CD4-positive, CD25-positive, alpha-beta regulatory T cell (primary cell): ENCODE measurements around the gene PPIE. TPM values are rescaled to one million over a fixed set of nuclear protein-coding genes. Genes with fewer than 3 reads are reported as not detected.
"Not testable (repeated sequence)": the region's sequence is repeated elsewhere in the genome, so short reads cannot be mapped to it uniquely, and the experiment has no call there.

ENCODE experiments used
- ATAC-seq, 2 donors: fragments of 150-1000 bp; cut with Tn5 transposase; one replicate each; pipeline ENCODE4 v1.10.0; 2021; ENCODE audit warnings: low read depth in 2 of 2, moderate number of reproducible peaks in 2 of 2, moderate library complexity in 1 of 2
- DNase-seq, 3 donors: peaks; one replicate each; pipeline versions ENCODE4 v3.0.0 to v3.0.0-alpha.2; 2012 to 2022; ENCODE audit warnings: mixed read lengths in 1 of 3
- H3K27ac ChIP-seq: one replicate; pipeline ENCODE4 v1.7.0; 2013; ENCODE audit warnings: mild to moderate bottlenecking, low read length; ENCODE audit not compliant: insufficient read depth, poor library complexity, severe bottlenecking
- H3K27me3 ChIP-seq: one replicate; pipeline ENCODE4 v1.7.0; 2013; ENCODE audit warnings: low read length; ENCODE audit not compliant: control insufficient read depth, insufficient read depth
- H3K36me3 ChIP-seq: one replicate; pipeline ENCODE4 v1.7.0; 2013; ENCODE audit warnings: mild to moderate bottlenecking, low read length, moderate library complexity; ENCODE audit not compliant: control insufficient read depth, insufficient read depth
- H3K4me1 ChIP-seq: 2 replicates; pipeline ENCODE4 v1.7.0; 2013; ENCODE audit warnings: mild to moderate bottlenecking, low read length; ENCODE audit not compliant: insufficient read depth, control insufficient read depth, poor library complexity, severe bottlenecking
- H3K4me3 ChIP-seq: one replicate; pipeline ENCODE4 v1.7.0; 2013; ENCODE audit warnings: low read depth, mild to moderate bottlenecking, low read length, moderate library complexity
- H3K9me3 ChIP-seq, 2 experiments: 1 replicate in 1 of 2; 2 replicates in 1 of 2; pipeline ENCODE4 v1.7.0; 2013; ENCODE audit warnings: low read length in 2 of 2, mild to moderate bottlenecking in 1 of 2, moderate library complexity in 1 of 2; ENCODE audit not compliant: control insufficient read depth in 2 of 2
- H3K27ac Mint-ChIP-seq, 3 donors: one replicate each; pipeline ENCODE4 v1.8.0; 2020 to 2022; ENCODE audit warnings: mild to moderate bottlenecking in 3 of 3, mixed read lengths in 3 of 3, moderate library complexity in 2 of 3
- H3K27me3 Mint-ChIP-seq: one replicate; pipeline ENCODE4 v1.8.0; 2022; ENCODE audit warnings: mild to moderate bottlenecking, mixed read lengths
- H3K36me3 Mint-ChIP-seq: one replicate; pipeline ENCODE4 v1.8.0; 2020; ENCODE audit warnings: mixed read lengths
- H3K4me1 Mint-ChIP-seq, 4 donors: one replicate each; pipeline ENCODE4 v1.8.0; 2020 to 2022; ENCODE audit warnings: mixed read lengths in 4 of 4, mild to moderate bottlenecking in 1 of 4
- H3K4me3 Mint-ChIP-seq, 4 donors: one replicate each; pipeline ENCODE4 v1.8.0; 2020 to 2022; ENCODE audit warnings: mild to moderate bottlenecking in 4 of 4, mixed read lengths in 4 of 4, moderate library complexity in 3 of 4
- H3K9me3 Mint-ChIP-seq, 7 donors: one replicate each; pipeline ENCODE4 v1.8.0; 2020 to 2022; ENCODE audit warnings: mixed read lengths in 7 of 7, mild to moderate bottlenecking in 3 of 7, moderate library complexity in 2 of 7
- polyA plus RNA-seq, 4 donors: library from polyadenylated mRNA; unstranded; fragments of 300-500 nt; fragmentation: Illumina TruSeq; gene quantifications; one replicate each; pipeline ENCODE4 v1.2.3, GENCODE V29; 2021
- total RNA-seq: library from RNA; stranded (reverse); gene quantifications from one replicate; pipeline ENCODE4 v1.2.3, GENCODE V29; 2022

Gene PPIE
- total and polyA plus RNA-seq, 5 donors from 2014 or later: 36.8 to 118 (median 91.6) TPM

DNA sequence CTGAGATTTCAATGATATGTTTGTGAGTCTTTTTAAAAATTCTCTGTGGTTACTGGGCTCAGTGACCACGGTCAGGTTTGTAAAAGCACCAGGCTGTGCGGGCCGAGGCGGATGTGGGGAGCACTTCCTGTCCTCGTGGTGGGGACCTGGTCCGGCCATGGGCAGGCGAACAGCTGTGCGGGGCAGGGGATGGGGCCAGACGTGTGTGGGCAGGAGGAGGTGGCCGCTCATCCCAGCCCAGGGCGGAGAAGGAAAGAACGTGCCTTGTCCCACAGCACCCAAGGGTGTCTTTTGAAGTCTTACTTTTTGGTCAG, 37.7 kb downstream of the PPIE start:
- Histone ChIP-seq H3K9me3 (no peaks in the 10 kb centered on the region), H3K4me1 (no peaks in the 10 kb centered on the region), H3K27me3 (no peaks in the 10 kb centered on the region), H3K36me3 (no peaks in the 10 kb centered on the region), H3K27ac (no peak overlapping the region), H3K4me3 (no peak overlapping the region)
- DNase-seq (no peak), ATAC-seq (no peak)
- H3K4me3 Mint-ChIP-seq: no peak overlapping the region
- H3K9me3 Mint-ChIP-seq: no peaks in the 10 kb centered on the region
- H3K27me3 Mint-ChIP-seq: peaks cover 13% of the 10 kb centered on the region
- no peaks in the 10 kb centered on the region for H3K4me1 Mint-ChIP-seq
- H3K36me3 Mint-ChIP-seq: no peaks in the 10 kb centered on the region
- no peak overlapping the region for H3K27ac Mint-ChIP-seq

DNA sequence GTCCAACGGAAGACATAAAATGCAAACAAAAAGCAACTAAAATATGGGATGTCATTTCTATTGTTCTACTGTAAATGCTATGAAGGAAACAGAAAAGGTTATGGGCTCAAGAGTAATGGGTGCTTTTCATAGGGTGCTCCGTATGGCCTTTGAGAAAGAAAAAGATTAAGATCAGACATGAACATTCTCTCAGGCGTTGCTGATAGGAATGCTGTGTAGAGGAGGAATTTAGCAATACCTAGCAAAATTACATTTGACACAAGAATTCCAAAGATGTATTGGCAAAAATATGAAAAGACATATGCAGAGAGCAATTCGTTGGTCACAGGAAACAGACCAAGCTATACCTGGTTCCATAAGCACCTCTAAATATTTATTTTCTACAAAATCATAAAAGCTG, 38.2 kb downstream of the PPIE start:
- Histone ChIP-seq H3K4me1 (no peaks in the 10 kb centered on the region), H3K27ac (no peak overlapping the region), H3K36me3 (no peaks in the 10 kb centered on the region), H3K4me3 (no peak overlapping the region), H3K27me3 (no peaks in the 10 kb centered on the region), H3K9me3 (no peaks in the 10 kb centered on the region)
- Mint-ChIP-seq H3K4me3 (no peak overlapping the region), H3K27ac (no peak overlapping the region), H3K9me3 (no peaks in the 10 kb centered on the region), H3K4me1 (no peaks in the 10 kb centered on the region), H3K36me3 (no peaks in the 10 kb centered on the region), H3K27me3 (peaks cover 13% of the 10 kb centered on the region)
- ATAC-seq (no peak), DNase-seq (no peak)

DNA sequence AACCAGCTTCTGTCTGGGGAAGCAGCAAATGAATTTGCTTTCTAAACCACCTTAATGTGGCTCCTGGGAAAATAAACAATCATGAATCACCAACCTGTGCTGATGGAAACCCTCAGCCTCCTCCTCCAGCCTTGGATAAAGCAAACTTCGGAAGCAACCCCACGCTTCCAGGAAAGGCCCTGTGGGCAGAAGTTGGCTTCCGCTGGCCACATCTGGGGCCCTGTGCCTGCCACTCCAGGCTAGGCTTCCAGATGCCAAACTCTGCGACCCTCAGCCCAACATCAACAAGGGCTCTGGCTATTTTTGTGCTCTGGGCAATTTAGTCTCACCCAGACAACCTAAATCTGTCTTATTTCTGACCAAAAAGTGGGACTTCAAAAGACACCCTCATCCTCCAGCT, 38.6 kb downstream of the PPIE start:
- Histone ChIP-seq H3K27me3 (no peaks in the 10 kb centered on the region), H3K4me3 (no peak overlapping the region), H3K9me3 (no peaks in the 10 kb centered on the region), H3K36me3 (no peaks in the 10 kb centered on the region), H3K27ac (no peak overlapping the region), H3K4me1 (no peaks in the 10 kb centered on the region)
- H3K27ac Mint-ChIP-seq: no peak overlapping the region
- no peaks in the 10 kb centered on the region for H3K9me3 Mint-ChIP-seq
- DNase-seq (no peak), ATAC-seq (no peak)
- no peaks in the 10 kb centered on the region for H3K36me3 Mint-ChIP-seq
- H3K27me3 Mint-ChIP-seq: peaks cover 13% of the 10 kb centered on the region
- H3K4me1 Mint-ChIP-seq: no peaks in the 10 kb centered on the region
- H3K4me3 Mint-ChIP-seq: no peak overlapping the region

DNA sequence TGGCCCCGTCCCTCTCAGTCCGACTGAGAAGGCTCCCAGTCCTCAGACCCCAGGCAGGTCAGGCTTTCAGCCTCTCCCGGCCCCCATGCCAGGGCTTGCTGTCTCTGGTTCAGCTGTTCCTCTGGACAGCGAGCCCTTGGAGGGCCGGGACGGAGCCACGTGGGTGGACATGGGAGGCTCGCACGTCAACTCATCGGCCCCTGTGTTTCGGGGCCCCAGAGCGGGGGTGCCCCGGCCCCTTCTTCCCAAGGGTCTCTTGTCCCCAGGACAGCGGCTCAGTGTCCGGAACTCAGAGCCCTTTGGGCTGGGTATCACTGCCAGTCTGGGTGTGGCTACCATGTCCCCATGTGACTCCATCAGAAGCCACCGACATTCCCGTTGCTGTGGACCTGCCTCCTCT, 39.2 kb downstream of the PPIE start:
- not testable (repeated sequence) for H3K4me3 ChIP-seq, H3K27ac Mint-ChIP-seq, H3K9me3 ChIP-seq, H3K36me3 Mint-ChIP-seq, DNase-seq, H3K27ac ChIP-seq, H3K36me3 ChIP-seq, ATAC-seq, H3K4me1 ChIP-seq, H3K27me3 ChIP-seq, H3K9me3 Mint-ChIP-seq, H3K4me3 Mint-ChIP-seq, H3K4me1 Mint-ChIP-seq
- peaks cover 16% of the 10 kb centered on the region for H3K27me3 Mint-ChIP-seq

DNA sequence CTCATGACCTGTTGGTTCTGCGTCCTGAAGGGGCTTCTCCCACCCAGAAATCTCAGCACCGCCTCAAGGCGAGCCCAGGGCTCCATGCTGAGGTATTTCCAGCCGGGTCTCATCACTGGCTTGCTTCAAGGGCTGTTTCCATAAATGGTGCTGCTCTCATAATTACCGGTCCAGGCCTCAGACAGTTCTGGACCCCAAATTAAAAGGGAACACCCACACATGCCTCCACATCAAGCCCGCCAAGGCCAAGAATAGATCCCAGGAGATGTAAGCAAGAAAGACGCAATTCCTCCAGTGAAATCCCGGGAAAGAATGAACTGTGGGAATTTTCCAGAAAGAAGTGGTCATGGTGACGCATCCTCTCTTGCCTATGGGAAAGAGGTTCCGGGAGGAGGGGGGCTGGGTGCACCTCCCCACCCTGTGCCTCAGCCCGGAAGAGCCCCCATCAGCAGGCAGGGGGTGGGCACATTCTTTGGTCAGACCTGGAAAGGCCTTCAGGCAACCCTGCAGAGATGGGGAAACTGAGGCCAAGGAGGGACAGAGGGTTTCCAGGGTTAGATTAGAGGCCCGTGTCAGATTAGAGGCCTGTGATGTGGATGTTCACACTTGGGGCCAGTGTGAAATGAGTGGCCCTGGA, 39.9 kb downstream of the PPIE start:
- H3K4me1 ChIP-seq, DNase-seq, H3K9me3 Mint-ChIP-seq, H3K27ac Mint-ChIP-seq, ATAC-seq, H3K4me1 Mint-ChIP-seq, H3K4me3 Mint-ChIP-seq, H3K36me3 Mint-ChIP-seq, H3K27ac ChIP-seq, H3K9me3 ChIP-seq, H3K36me3 ChIP-seq, H3K4me3 ChIP-seq, H3K27me3 ChIP-seq: not testable (repeated sequence)
- H3K27me3 Mint-ChIP-seq: peaks cover 17% of the 10 kb centered on the region

DNA sequence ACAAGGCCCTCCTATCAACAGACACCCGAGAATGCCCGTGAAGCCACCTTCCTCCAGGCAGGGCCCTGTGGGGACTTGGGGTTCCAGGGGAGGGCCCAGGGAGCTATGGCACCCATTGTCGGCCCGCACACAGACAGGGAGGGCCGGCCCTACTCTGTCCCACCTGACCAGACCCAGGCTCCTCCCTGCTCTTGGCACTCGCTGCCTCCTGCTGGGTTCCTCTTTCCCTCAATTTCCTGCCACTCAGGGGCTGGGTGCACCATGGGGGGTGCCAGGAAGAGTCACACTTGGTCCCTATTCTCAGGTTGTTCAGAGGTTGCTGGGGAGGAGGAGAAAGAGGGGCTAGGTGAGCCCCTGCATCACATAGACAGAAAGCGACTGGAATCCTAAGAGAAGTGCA, 40.5 kb downstream of the PPIE start:
- ATAC-seq: no peak
- H3K27ac ChIP-seq: no peak overlapping the region
- Mint-ChIP-seq H3K27me3 (peaks cover 17% of the 10 kb centered on the region), H3K9me3 (no peaks in the 10 kb centered on the region), H3K27ac (peak overlapping the region in 1 of 3 donors; percentile 4), H3K4me3 (no peak overlapping the region), H3K36me3 (no peaks in the 10 kb centered on the region), H3K4me1 (no peaks in the 10 kb centered on the region)
- H3K36me3 ChIP-seq: no peaks in the 10 kb centered on the region
- H3K27me3 ChIP-seq: no peaks in the 10 kb centered on the region
- H3K4me3 ChIP-seq: no peak overlapping the region
- DNase-seq: no peak
- H3K9me3 ChIP-seq: no peaks in the 10 kb centered on the region
- no peaks in the 10 kb centered on the region for H3K4me1 ChIP-seq

DNA sequence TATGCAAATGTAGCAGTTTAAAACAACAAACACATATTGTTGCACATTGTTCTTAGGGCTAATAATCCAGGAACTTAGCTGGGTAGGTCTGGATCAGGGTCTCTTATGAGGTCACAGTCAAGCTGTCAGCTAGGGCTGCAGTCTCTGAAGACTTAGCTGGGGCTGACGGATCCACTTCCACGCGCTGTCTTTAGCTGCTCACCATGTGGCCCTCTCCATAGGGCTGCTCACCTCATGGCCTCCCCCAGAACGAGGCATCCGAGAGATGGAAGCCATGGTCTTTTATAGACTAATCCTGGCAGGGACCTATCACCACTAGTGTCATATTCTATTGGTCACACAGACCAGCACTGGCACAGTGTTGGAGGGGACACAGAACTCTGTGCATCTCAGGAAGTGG, 41.1 kb downstream of the PPIE start:
- H3K9me3 ChIP-seq: no peaks in the 10 kb centered on the region
- no peaks in the 10 kb centered on the region for H3K4me1 ChIP-seq
- Mint-ChIP-seq H3K4me3 (no peak overlapping the region), H3K27me3 (peaks cover 17% of the 10 kb centered on the region), H3K4me1 (no peaks in the 10 kb centered on the region), H3K36me3 (no peaks in the 10 kb centered on the region), H3K27ac (no peak overlapping the region), H3K9me3 (no peaks in the 10 kb centered on the region)
- ATAC-seq (no peak), DNase-seq (no peak)
- H3K36me3 ChIP-seq: no peaks in the 10 kb centered on the region
- H3K4me3 ChIP-seq: no peak overlapping the region
- H3K27me3 ChIP-seq: no peaks in the 10 kb centered on the region
- no peak overlapping the region for H3K27ac ChIP-seq

DNA sequence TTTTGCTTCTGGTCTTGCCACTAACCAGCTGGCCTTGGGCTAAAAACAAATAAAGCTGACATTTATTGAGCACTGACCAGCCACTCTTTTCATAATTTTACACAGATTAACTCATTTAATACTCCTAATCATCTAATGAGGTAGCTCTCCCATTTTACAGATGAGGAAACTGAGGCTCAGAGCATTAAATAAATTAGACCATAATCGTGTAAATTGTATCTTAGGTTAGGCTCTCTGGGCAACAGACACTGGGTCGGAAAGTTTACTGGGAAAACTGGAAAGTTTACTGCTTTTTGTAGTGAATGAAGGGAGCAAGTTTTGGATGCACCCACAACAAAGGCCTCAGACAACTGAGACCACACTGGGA, 42.6 kb downstream of the PPIE start:
- no peaks in the 10 kb centered on the region for H3K9me3 Mint-ChIP-seq
- H3K36me3 Mint-ChIP-seq: no peaks in the 10 kb centered on the region
- H3K27ac ChIP-seq: no peak overlapping the region
- no peaks in the 10 kb centered on the region for H3K4me1 ChIP-seq
- ATAC-seq: no peak
- no peak overlapping the region for H3K27ac Mint-ChIP-seq
- H3K4me3 ChIP-seq: no peak overlapping the region
- H3K27me3 ChIP-seq: no peaks in the 10 kb centered on the region
- no peaks in the 10 kb centered on the region for H3K36me3 ChIP-seq
- no peak overlapping the region for H3K4me3 Mint-ChIP-seq
- H3K9me3 ChIP-seq: no peaks in the 10 kb centered on the region
- DNase-seq: no peak
- H3K4me1 Mint-ChIP-seq: no peaks in the 10 kb centered on the region
- peaks cover 23% of the 10 kb centered on the region for H3K27me3 Mint-ChIP-seq
